Measurements from ENCODE around the gene PRKACA.
A peak's percentile ranks its signal among the peaks of the same experiment; 100 is the strongest.

Gene PRKACA

DNA sequence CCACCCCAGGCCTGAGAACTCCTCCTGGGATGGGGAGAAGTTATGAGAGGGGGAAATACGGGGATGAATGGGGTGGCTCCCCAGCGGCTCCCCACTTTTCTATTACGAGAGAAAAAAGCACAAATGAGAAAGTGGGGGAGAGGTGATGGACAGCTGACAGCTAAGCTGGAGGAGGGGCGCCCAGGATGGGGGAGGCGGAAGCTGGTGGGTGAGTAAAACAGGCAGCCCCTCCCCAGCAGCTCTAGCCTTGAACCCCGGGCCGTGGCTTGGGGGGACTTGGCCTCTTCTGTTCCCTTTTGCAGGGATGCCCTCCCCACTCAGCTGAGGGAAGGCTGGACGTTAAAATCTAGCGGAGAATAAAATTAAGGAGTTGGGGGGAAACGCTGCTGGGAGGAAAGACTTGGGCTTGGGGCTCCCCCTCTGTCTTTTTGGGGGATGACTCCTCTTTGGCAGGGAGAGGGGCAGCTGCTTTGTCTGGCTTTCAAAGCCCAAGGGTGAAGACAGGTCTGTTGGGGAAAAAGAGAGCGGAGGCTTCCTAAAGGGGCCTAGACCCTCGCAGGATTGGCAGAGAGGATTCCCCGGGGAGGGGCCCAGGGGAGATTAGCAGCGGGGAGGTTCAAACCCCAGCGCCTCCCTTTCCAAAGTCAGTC is 25.6 kb downstream of the PRKACA start:
- peak; percentile 55 for DNase-seq

DNA sequence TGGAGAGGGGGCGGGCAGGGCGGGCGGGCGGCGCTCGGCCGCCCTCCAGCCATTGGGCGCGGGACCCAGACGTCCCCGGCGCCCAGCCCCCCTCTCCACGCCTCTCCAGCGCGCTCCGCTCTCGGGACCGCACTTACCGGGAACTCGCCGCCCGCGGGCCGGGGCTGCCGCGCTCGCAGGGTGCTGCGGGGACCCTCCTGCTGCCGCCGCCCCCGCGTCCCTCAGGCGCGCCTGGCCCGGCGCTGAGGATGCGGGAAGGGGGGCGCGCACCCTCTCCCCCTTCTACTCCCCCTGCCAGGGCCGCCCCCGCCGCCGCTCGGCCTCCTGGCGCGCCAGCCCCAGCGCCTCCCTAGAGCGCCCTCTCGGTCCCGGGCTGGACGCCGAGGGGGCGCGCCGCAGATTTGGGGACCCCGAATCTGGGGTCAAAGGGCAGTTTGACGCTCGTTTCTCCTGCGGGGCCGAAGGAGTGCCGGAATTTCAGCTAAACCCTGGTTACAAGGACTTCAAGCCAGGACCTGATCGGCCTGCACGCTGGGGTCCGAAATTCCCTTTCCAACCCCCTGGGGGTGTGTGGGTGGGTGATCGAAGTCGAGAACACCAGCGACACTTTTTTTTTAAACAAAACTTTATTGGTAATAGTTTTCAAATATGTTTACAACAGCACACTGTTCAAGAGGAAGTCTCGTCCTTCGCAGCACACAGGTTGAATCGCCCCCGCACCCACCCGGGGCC is 26.3 kb downstream of the PRKACA start:
- DNase-seq = peak; percentile 90

DNA sequence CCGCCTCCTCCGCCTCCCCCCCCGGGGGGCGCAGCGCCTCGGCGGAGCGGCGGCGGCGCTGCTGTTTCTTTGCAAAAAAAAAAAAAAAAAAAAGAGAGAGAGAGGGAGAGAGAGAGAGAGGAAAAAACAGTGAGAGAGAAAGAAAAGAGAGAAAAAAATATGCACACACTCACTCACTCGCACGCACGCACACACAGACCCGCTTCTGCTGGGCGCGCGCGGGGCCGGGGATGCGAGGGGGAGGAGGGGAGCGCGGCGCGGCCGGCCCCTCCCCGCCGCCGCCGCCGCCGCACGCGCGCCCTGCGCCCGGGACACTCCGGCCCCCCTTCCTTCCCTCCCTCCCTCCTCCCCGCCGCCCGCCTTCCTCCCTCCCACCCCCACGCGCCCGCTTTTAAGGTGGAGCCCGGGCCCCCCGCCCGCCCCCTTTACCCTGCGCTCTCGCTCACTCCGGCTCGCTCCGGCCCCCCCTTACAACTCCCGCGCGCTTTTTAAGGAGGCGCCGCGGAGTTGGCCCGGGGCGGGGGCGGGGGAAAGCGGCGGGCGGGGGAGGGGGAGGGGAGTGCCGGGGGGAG is 27.0 kb downstream of the PRKACA start, which contains the start of gene SAMD1:
TSS of gene SAMD1 (minus strand) at position 243 of the 572 bp plus-strand sequence.
- peak; percentile 94 for DNase-seq

DNA sequence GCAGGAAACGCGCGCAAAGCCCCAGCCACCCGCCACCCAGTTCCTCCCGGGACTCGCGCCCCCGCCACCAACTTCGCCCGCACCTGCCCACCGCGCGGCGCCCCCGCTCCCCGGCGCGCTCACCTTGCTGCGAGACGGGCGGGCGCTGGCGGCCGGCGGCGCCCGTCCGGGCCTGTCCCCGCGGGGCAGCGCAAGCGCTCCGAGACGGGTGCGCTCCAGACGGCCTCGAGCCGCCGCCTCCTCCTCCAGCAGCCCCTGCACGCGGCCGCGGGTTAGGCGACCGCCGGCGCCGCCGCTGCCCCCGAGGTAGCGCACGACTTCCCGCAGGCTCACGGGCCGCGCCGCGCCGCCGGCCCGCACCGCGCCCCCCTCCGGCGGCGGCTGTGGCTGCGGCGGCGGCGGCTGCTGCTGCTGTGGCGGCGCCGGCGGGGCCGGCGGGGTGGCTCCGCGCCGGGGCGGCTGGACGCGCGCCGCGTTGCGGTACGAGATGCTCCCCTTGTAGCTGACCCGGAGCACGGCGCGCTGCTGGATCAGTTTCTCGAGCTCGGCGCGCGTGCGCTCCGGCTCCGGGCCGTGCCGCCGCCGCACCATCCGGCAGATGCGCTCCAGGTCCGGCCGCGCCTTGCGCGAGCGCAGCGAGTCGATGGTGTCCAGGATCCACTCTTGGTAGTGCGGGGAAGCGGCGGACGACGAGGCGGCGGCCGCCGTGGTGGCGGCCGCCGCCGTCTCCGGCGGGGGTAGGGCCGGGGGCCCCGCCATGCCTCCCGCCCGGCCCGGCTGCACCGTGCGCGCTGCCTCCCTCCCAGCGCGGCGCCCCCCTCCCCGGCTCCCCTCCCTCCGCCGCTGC is 27.7 kb downstream of the PRKACA start:
- peak; percentile 67 for DNase-seq

DNA sequence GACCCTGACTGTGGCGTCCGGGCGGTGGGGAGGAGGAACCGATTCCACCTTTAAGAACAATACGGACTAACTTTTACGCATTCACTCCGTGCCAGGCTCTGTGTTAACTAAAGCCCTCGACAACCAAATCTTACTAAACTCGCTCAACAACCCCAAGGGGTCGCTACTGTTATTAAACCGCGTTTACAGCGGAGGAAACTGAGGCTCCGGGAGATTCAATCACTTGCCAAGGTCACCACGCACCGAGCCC is 28.2 kb downstream of the PRKACA start:
- DNase-seq = peak; percentile 57

DNA sequence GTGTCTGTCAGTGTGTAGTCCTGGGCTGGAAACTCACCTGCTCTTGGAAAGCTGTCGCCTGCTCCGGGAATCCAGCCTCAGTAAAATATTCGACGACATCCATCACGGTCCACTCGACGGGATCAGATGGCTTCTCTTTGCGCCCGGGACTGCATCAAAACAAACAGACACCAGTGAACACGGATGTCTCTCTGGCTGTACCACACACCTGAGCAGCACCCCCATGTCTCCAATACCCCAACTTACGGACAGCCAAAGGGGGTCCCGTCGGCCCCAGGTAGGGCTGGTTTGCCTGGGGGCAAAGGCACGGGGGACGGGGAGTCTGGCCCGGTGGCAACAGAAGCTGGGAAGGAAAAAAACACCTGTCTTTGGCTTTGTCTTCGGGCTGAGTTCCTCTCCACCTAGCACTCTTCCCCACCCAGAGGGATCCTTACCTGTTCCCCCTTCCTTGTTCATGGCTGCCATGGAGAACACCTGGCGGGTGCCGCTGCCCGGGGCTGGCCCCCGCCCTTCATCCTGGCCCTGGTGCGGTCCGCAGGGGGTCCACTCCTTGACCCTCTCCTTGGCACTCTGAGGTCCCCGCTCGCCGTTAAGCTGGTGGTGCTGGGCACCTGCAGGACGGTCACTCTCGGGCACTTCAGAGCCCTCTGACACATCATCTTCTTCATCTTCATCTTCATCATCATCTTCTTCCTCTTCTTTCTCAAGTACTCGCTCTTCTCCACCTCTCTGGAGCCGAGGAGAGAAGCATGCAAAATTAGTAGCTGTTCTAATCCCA is 28.7 kb downstream of the PRKACA start:
- no peak for DNase-seq

DNA sequence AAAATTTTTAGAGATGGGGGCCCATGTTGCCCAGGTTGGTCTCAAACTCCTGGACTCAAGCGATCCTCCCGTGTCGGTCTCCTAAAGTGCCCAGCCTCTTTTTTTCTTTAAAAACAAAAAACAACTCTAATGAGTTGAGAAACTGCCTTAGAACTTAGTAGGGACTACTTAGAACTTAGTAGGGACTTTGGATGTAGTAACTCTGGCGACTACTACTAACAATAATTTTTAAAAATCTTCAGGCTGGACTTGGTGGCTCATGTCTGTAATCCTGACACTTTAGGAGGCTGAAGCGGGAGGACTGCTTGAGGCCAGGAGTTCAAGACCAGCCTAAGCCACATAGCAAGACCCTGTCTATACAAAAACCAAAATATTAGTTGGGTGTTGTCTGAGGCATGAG is 31.5 kb downstream of the PRKACA start:
- DNase-seq = no peak

DNA sequence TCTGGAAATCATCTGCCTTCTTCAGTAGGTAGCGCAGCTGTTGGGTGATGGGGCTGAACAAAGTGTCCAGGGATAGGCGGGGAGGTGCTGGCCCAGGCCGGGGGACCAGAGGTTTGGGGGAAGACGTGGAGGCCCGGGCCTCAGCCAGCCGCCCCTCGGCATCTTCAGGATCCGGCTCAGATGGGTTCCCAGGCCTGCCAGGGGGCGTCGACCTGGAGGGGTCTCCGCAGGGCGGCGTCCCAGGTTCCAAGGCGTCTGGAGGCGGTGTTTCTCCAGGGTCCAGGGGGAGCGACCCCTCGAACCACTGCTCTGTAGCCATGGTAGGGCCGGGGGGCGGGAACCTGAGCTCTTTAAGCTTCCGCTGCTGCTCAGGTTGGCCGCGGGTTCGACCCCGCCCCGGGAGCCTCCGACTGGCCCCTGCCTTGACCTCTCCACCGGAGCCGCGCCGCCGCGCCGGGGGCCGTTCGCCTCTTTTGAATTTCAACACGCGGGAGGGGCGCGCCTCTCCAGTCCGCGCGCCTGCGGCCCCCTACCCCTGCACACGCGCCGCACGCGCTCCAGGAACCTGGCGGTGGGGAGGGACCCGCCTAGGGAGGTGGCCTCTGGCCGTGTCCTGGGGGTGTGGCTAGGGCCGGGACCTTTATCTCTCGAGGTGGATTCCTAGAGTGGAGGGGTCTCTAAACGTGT is 32.1 kb downstream of the PRKACA start, which contains the start of gene C19orf67:
TSS of gene C19orf67 (minus strand) at position 475 of the 687 bp plus-strand sequence. CDS start at position 319, 156 bp downstream.
- no peak for DNase-seq

DNA sequence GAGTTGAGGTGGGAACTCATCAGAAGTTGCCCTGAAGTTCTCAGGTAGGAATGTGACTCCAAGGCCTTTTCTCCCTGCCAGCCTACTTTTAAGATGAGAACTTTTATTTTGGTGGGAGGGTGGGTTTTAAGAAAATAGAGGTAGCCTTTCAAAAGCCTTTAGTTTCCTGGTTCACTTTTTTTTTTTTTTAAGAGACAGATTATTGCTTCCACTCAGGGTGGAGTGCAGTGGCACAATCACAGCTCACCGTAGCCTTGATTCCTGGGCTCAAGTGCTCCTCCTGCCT is 34.9 kb downstream of the PRKACA start:
- no peak for DNase-seq

DNA sequence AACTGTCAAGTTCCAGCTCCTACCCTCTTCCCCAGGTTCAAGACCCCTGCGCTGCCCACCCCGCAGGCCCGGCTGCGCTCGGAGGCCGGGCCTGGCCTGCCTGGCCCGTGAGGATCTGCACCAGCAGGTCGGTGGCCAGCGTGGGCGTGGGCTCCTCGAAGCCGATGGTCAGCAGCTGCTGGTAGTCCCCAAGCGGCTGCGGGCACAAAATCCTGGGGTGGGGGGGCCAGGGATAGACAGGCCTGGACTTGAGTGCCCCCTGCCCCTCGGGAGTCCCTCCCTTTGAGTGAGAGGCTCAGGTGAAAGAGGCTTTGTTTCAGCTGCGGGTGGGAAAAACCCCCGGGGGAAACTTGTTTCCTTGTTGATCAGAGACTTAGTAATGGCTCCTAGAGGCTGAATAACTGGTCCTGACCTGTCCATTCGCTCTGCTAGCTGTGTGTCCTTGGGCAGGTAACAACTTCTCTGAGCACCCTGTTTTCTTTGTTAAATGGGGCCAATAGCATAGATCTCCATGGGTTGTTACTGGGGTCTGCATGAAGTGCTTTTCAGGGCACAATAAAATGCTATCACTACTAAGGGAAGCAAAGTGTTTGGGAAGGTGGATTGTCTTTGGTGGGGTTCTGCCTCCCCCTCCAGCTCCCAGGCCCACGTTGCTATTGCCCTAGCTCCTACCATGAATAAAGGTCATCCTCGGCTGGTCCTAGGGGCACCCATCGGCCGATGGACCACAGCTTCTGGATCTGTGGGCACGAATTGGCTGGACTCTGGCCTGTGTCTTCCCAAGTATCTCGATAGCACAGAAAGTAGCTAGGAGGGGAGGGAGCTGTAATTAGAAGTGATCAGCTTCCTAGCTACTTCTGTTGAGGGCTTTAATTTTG is 35.5 kb downstream of the PRKACA start:
- DNase-seq = no peak

DNA sequence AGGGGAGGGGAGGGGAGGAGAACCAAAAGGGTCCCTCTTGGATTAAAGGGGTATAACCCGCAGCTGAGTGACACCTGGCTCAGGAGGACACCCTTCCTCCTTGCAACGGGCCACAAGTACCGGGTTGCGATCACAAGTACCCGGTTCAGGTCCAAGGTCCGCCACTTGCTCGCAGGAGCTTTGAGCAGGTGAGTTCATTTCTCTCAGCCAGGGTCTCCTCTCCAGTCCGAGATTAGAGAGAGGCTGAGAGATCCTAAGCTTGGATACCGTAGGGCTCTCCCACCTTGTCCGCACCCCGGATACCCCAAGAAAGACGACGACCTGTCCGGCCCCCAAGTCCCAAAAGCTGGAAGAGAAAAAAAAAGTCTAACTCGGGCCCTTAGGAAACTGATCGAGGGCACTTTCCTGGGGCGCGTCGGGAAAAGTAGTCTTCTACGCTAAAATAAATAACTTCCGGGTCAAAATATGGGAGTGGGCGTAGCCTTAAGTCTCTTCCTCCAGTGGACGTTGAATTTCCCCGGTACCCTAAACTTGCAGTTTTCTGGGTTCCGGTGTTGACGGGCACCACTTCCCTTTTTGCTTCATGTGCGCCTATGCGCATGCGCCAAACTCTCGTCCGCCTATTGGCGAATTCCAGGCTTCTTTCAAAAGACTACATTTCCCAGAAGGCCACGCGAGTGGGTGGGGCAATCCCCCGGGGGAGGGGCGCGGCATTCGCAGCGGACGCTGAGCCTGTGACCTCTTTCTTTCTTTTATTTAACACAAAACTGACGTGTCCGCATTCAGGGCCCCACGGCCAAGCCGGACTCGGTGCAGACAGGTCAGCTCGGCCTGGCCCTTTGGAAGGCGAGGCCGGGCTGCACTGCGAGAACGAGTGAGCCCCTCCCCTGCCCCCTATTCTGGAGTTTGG is 36.4 kb downstream of the PRKACA start:
- peak; percentile 100 for DNase-seq

DNA sequence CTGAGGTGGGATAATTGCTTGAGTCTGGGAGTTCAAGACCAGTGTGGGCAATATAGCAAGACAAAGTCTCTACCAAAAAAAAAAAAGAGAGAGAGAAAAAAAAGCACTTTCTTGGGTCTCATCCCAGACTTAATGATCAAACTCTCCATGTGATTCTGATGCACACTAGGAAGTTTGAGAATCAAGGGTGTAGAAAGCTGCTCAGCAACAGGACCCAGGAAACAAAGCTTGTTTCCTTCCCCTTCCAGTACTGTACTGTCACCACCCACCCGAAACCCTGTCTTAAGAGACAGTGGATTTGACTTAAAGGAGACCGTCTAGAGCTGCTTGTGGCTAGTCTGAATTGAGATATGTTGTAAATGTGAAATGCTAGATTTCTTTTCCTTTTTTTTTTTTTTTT is 39.2 kb downstream of the PRKACA start:
- no peak for DNase-seq

DNA sequence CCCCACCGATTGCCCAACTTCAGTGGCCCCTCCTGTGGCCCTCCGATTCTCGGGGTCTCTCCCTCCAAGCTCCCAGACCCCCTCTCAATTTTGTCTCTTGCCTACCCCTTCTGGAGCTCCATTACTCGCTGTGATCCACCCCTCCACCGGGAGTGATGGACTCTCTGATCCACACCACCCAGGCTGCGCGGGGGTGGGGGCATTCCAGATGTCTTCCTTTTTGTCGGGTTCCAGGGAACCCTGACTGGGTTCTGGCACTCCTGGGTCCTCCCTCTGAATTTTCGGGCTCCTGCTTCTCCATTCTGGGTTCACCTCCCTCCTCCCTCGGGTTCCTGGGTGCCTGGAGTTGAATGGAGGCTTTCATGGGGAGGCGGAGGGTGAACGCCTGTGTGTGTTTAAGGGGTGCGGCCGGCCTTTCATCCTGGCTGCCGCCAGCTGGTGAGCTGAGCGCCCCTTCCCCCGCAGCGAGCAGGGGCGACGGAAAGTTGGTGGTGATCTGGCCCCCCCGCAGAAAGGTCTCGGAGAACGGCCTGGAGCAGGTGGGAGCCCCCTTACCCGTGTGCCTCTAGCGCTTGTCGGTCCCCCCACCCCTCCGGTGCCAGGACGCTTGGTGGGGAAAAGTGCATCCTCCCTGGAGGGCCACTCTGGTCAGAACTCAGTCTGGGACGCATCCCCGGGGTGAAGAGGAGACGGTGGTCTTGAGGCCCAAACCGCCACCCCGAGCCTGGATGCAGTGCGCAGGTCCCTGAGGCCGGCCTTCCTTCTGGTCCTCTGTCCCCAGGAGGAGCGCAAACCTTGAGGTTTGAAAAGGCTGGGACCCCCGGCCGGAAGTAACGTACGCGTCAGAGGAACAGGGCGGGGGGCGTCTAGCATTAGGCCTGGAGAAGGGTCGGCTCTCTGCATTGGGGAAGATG is 43.4 kb downstream of the PRKACA start:
- peak; percentile 56 for DNase-seq

DNA sequence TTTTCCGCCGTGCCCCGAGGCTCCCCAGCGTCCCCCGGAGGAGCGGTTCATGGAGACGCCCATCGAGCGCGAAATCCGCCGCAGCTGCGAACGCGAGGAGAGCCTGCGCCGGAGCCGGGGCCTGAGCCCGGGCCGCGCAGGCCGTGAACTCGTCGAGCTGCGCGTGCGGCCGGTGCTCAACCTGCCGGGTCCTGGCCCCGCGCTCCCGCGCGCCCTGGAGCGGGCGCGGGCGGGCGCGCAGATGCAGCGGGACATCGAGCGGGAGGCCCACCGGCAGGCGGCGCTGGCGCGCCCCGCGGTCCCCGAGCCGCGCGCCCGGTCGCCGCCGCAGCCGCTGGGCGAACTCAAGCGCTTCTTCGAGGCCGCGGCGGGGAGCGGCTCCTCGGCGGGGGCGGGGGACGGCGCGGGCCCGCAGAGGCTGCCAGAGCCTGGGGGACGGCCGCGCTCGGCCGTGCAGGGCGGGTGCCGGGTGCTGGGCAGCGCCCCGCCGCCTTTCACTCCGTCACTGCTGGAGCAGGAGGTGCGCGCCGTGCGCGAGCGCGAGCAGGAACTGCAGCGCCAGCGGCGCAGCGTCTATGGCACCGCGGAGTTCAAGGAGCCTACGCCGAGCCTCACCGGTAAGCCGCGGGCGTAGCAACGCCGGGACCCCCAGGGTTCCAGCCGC is 44.2 kb downstream of the PRKACA start:
- peak; percentile 85 for DNase-seq

DNA sequence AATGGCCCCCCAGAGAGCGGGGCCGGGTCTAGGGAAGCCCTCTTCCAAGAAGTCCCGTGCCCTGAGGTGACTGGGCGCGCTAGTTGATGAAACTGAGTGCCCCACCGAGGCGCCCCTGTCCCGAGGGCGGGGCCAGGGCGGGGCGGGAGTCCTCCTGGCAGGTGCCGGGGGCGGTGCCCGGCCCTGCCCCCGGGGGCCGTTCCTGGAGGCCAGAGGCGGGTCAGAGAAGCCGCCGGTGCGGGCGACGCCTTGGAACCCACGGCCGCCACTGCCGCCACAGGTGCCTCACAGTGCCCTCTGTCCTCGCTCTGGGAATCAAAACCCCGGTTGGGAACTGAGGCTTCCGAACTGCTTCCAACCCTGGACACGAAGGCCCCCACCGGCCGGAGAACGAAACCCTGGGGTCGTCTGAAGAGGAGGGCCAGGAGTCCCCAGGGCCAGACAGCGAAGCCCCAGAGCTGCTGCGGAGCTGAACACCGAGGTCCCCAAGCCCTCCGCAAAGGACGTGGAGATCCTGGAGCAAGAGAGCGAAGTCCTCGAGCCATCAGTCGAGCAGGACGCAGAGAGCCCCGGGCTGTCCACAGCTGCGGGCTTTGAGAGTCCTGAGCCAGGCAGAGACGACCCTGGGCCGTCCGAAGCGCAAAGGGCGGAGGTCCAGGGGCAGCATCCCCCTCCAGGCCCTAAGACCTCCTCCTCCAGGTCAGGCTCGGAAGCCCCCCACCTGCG is 44.9 kb downstream of the PRKACA start, which contains the start of gene MISP3:
TSS of gene MISP3 (plus strand) at position 252 of the 726 bp plus-strand sequence. CDS start 524 bp downstream, outside the sequence.
- peak; percentile 58 for DNase-seq

DNA sequence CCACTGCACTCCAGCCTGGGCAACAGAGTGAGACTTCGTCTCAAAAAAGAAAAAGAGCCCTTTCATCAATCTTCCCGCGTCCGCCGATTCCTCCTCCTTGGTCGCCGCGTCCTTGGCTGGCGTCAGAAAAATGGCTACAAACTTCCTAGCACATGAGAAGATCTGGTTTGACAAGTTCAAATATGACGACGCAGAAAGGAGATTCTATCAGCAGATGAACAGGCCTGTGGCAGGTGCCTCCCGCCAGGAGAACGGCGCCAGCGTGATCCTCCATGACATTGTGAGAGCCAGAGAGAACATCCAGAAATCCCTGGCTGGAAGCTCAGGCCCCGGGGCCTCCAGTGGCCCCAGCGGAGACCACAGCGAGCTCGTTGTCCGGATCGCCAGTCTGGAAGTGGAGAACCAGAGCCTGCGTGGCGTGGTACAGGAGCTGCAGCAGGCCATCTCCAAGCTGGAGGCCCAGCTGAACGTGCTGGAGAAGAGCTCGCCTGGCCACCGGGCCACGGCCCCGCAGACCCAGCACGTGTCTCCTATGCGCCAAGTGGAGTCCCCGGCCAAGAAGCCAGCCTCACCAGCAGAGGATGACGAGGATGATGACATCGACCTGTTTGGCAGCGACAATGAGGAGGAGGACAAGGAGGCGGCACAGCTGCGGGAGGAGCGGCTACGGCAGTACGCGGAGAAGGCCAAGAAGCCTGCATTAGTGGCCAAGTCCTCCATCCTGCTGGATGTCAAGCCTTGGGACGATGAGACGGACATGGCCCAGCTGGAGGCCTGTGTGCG is 47.1 kb downstream of the PRKACA start:
- DNase-seq = no peak

DNA sequence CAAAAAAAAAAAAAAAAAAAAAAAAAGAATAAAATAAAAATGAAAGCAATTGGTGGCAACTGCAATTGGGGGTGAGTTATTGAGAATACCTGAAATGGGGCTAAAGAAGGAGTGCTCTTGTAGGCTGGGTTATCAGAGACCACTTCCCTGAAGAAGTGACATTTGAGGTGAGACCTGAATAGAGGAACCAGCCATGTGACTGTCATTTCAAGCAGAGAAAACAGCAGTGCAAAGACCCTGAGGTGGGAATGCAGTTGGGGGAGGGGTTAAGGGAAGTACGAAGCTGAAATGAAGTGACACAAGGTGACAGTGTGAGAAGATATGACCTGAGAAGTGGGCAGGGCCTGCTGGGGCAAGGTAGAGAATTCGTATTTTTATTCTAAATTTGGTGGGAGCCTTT is 51.4 kb downstream of the PRKACA start:
- no peak for DNase-seq

All from hematopoietic multipotent progenitor cell treated with erythropoietin and hydrocortisone succinate and interleukin-3 and kit ligand, for 6 days (in vitro differentiated cells).